ENCODE data around the gene SLIT2. TPM values are rescaled to one million over a fixed set of nuclear protein-coding genes. Genes with fewer than 3 reads are reported as not detected.

The SLIT2 gene
- total and polyA plus RNA-seq, 8 donors = 2.1 to 57.3 (median 5.2) TPM

DNA sequence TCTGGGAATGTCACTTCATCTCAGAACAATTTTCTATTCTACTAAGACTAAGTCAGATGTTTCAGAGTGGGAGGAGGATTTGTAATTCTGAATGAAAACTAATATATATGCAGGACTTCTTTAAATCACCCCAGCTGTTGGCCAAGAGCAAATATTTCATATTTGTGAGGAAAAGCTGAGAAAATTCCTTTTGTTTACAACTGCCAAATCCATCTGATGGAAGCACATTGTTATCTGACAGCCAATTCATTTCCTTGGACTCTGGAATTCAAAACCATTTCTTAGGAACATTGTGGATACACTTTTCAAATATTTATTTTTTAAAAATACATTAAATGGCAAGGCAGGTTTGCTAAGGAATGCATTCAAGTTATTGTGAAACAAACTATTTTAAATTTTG is 8.0 kb downstream of the SLIT2 start:
- Histone ChIP-seq H3K4me1 (peaks cover 0 to 12% (median 3%) of the 10 kb centered on the region in 4 donors), H3K4me3 (no peak overlapping the region), H3K9me3 (no peaks in the 10 kb centered on the region), H3K27me3 (peaks cover 0 to 14% (median 8%) of the 10 kb centered on the region in 3 donors), H3K27ac (no peak overlapping the region), H3K36me3 (no peaks in the 10 kb centered on the region)
- DNase-seq = no peak
- TF ChIP-seq POLR2A (IDR thresholded peaks at IDR 0.05) (no peak), EP300 (IDR thresholded peaks at IDR 0.05) (no peak)
- TF ChIP-seq, protein P1, sequence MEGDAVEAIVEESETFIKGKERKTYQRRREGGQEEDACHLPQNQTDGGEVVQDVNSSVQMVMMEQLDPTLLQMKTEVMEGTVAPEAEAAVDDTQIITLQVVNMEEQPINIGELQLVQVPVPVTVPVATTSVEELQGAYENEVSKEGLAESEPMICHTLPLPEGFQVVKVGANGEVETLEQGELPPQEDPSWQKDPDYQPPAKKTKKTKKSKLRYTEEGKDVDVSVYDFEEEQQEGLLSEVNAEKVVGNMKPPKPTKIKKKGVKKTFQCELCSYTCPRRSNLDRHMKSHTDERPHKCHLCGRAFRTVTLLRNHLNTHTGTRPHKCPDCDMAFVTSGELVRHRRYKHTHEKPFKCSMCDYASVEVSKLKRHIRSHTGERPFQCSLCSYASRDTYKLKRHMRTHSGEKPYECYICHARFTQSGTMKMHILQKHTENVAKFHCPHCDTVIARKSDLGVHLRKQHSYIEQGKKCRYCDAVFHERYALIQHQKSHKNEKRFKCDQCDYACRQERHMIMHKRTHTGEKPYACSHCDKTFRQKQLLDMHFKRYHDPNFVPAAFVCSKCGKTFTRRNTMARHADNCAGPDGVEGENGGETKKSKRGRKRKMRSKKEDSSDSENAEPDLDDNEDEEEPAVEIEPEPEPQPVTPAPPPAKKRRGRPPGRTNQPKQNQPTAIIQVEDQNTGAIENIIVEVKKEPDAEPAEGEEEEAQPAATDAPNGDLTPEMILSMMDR (IDR thresholded peaks at IDR 0.05) = no peak
- intact Hi-C loops (cut with DNase I; ENCODE audit: low total_unique reads) = no loop called here

DNA sequence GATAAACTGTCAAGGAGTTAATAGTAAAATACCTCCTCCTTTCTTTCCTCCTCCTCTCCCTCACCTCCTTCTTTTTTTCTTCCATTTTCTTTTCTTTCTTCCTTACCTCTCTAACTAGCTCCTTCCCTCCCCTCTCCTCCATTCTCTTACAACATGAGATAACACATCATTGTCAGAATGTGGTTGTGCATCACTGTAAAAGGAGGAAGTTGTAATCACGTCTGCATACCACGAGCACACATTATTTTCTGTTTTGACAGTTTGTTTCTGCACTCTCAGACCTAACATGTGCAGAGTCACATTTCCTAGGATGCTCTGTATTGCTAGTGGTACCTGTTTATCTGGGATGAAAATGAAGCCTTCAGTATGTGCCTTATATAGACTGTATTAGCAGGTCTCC is 9.1 kb downstream of the SLIT2 start:
- H3K4me3 ChIP-seq = no peak overlapping the region
- intact Hi-C loops (cut with DNase I; ENCODE audit: low total_unique reads) = no loop called here
- no peaks in the 10 kb centered on the region for H3K9me3 ChIP-seq
- WGBS, 5 donors = 32 to 74% (median 40%) methylated on average over 2 of the region's 2 CpGs
- no peak overlapping the region for H3K27ac ChIP-seq
- TF ChIP-seq, protein P1 (IDR thresholded peaks at IDR 0.05) = no peak
- no peak for TF ChIP-seq POLR2A (IDR thresholded peaks at IDR 0.05)
- no peak for TF ChIP-seq POLR2AphosphoS5 (IDR thresholded peaks at IDR 0.05)
- TF ChIP-seq EP300 (IDR thresholded peaks at IDR 0.05) = no peak
- DNase-seq = no peak
- H3K36me3 ChIP-seq = no peaks in the 10 kb centered on the region
- peaks cover 0 to 8% (median 0%) of the 10 kb centered on the region in 4 donors for H3K4me1 ChIP-seq
- H3K27me3 ChIP-seq = peaks cover 0 to 3% (median 0%) of the 10 kb centered on the region in 3 donors

DNA sequence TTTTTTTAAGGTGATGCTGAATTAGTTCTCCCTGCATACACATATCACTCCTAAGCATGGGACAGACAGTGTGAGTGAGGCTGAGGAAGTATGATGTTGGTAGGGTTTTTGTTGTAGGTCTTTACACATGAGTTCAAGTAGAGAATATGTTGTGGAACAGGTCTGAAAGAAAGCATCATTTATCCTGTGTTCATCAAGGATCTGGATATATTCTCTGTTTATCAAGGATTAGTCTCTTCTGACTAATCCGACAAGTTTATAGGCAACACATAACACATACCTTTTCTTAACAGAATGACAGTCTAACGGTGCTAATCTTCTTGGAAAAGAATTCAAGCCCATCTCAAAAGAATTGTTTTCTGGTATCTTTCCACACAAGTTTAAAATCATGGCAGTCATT is 10.5 kb downstream of the SLIT2 start:
- 74 to 79% (median 75%) methylated on average over 2 of the region's 2 CpGs for WGBS, 5 donors
- intact Hi-C loops (cut with DNase I; ENCODE audit: low total_unique reads) = no loop called here
- TF ChIP-seq POLR2A (IDR thresholded peaks at IDR 0.05) = no peak
- no peak for TF ChIP-seq POLR2AphosphoS5 (IDR thresholded peaks at IDR 0.05)
- no peak for TF ChIP-seq EP300 (IDR thresholded peaks at IDR 0.05)
- TF ChIP-seq, protein P1 (IDR thresholded peaks at IDR 0.05) = no peak
- no peaks in the 10 kb centered on the region for H3K27me3 ChIP-seq
- H3K27ac ChIP-seq = no peak overlapping the region
- H3K36me3 ChIP-seq = no peaks in the 10 kb centered on the region
- no peak for DNase-seq
- peaks cover 0 to 14% (median 0%) of the 10 kb centered on the region in 4 donors for H3K4me1 ChIP-seq
- no peaks in the 10 kb centered on the region for H3K9me3 ChIP-seq
- H3K4me3 ChIP-seq = no peak overlapping the region

- Histone ChIP-seq H3K36me3 (no peaks in the 10 kb centered on the region), H3K9me3 (no peaks in the 10 kb centered on the region), H3K4me1 (peaks cover 0 to 8% (median 0%) of the 10 kb centered on the region in 4 donors), H3K27ac (no peak overlapping the region), H3K27me3 (no peaks in the 10 kb centered on the region), H3K4me3 (no peak overlapping the region)
- TF ChIP-seq POLR2AphosphoS5 (IDR thresholded peaks at IDR 0.05) = no peak
- TF ChIP-seq, protein P1 (IDR thresholded peaks at IDR 0.05) = no peak
- TF ChIP-seq EP300 (IDR thresholded peaks at IDR 0.05) = no peak
- TF ChIP-seq POLR2A (IDR thresholded peaks at IDR 0.05) = no peak
- no peak for DNase-seq
- intact Hi-C loops (cut with DNase I; ENCODE audit: low total_unique reads) = no loop called here
These were observed 13.0 kb downstream of the SLIT2 start for GRCh38 chr4:20264688-20265087.
